CD14-positive monocyte (primary cell): Measurements from ENCODE around the gene SUPT7L. TPM values are rescaled to one million over a fixed set of nuclear protein-coding genes. Genes with fewer than 3 reads are reported as not detected.

Experiments
- DNase-seq, 3 donors: peaks; one replicate each; pipeline ENCODE4 v3.0.0-alpha.2; 2011 to 2022
- H2AFZ ChIP-seq: 2 replicates; pipeline ENCODE4 v1.6.0; 2012; ENCODE audit warnings: mild to moderate bottlenecking, low read depth, low read length, inconsistent platforms; ENCODE audit not compliant: insufficient read depth, poor library complexity, severe bottlenecking
- H3K27ac ChIP-seq, 2 donors: 1 replicate in 1 of 2; 2 replicates in 1 of 2; pipeline ENCODE4 v1.5.1; 2012 to 2013; ENCODE audit warnings: low read length in 2 of 2, control low read depth in 1 of 2, inconsistent platforms in 1 of 2, low read depth in 1 of 2, mild to moderate bottlenecking in 1 of 2
- H3K27me3 ChIP-seq, 2 donors: one replicate each; pipeline versions ENCODE4 v1.6.0 to v1.6.1; 2011 to 2013; ENCODE audit warnings: low read length in 2 of 2; ENCODE audit not compliant: control insufficient read depth in 2 of 2, insufficient read depth in 2 of 2
- H3K36me3 ChIP-seq, 2 donors: replicated peaks in 1 of 2; 1 replicate in 1 of 2; 2 replicates in 1 of 2; pipeline versions ENCODE4 v1.5.1 to v1.6.1; 2012 to 2013; ENCODE audit warnings: low read length in 2 of 2, control low read depth in 1 of 2, inconsistent platforms in 1 of 2, mild to moderate bottlenecking in 1 of 2; ENCODE audit not compliant: insufficient read depth in 2 of 2, control insufficient read depth in 1 of 2
- H3K4me1 ChIP-seq, 2 donors: 1 replicate in 1 of 2; 2 replicates in 1 of 2; pipeline versions ENCODE4 v1.5.1 to v1.6.1; 2012 to 2013; ENCODE audit warnings: low read length in 2 of 2, control low read depth in 1 of 2, inconsistent platforms in 1 of 2, mild to moderate bottlenecking in 1 of 2, moderate library complexity in 1 of 2; ENCODE audit not compliant: insufficient read depth in 2 of 2, control insufficient read depth in 1 of 2
- H3K4me2 ChIP-seq: replicated peaks from 2 replicates; pipeline ENCODE3; 2012; ENCODE audit warnings: low read length, moderate library complexity, mild to moderate bottlenecking; ENCODE audit not compliant: poor library complexity, severe bottlenecking; ENCODE audit errors: extremely low read depth
- H3K4me3 ChIP-seq, 3 experiments: fragments of 200-600 bp in 1 of 3; sonication (generic) in 1 of 3; replicated peaks in 1 of 3; 1 replicate in 2 of 3; 2 replicates in 1 of 3; pipeline ENCODE4 v1.5.1; 2011 to 2013; ENCODE audit warnings: low read length in 3 of 3, mild to moderate bottlenecking in 3 of 3, control low read depth in 2 of 3, low read depth in 2 of 3, inconsistent platforms in 1 of 3, moderate library complexity in 1 of 3
- H3K79me2 ChIP-seq: 2 replicates; pipeline ENCODE4 v1.6.0; 2012; ENCODE audit warnings: mild to moderate bottlenecking, control low read depth, inconsistent platforms, low read length, moderate library complexity; ENCODE audit not compliant: insufficient read depth
- H3K9ac ChIP-seq: 2 replicates; pipeline ENCODE4 v1.6.0; 2017; ENCODE audit warnings: low read length, mild to moderate bottlenecking; ENCODE audit not compliant: insufficient read depth, poor library complexity, severe bottlenecking
- H3K9me3 ChIP-seq, 2 donors: replicated peaks in 1 of 2; 1 replicate in 1 of 2; 2 replicates in 1 of 2; pipeline versions ENCODE4 v1.5.1 to v1.6.1; 2012 to 2013; ENCODE audit warnings: low read length in 2 of 2, control low read depth in 1 of 2; ENCODE audit not compliant: control insufficient read depth in 1 of 2, insufficient read depth in 1 of 2
- H4K20me1 ChIP-seq: 2 replicates; pipeline ENCODE4 v1.6.0; 2012; ENCODE audit warnings: mild to moderate bottlenecking, low read length, control low read depth, moderate library complexity; ENCODE audit not compliant: insufficient read depth
- H3K27ac Mint-ChIP-seq, 7 donors: one replicate each; pipeline ENCODE4 v1.8.0; 2020; ENCODE audit warnings: mild to moderate bottlenecking in 7 of 7, mixed read lengths in 7 of 7, moderate library complexity in 6 of 7, inconsistent platforms in 2 of 7
- H3K27me3 Mint-ChIP-seq, 3 donors: one replicate each; pipeline ENCODE4 v1.8.0; 2021 to 2022; ENCODE audit warnings: low read depth in 3 of 3, mild to moderate bottlenecking in 3 of 3, mixed read lengths in 3 of 3, moderate library complexity in 3 of 3, inconsistent platforms in 1 of 3
- H3K36me3 Mint-ChIP-seq, 2 donors: one replicate each; pipeline ENCODE4 v1.8.0; 2020; ENCODE audit warnings: mixed read lengths in 2 of 2, inconsistent platforms in 1 of 2, mild to moderate bottlenecking in 1 of 2
- H3K4me1 Mint-ChIP-seq: one replicate; pipeline ENCODE4 v1.8.0; 2020; ENCODE audit warnings: mild to moderate bottlenecking, mixed read lengths
- H3K4me3 Mint-ChIP-seq, 2 donors: one replicate each; pipeline ENCODE4 v1.8.0; 2020; ENCODE audit warnings: mild to moderate bottlenecking in 2 of 2, mixed read lengths in 2 of 2, moderate library complexity in 1 of 2
- H3K9me3 Mint-ChIP-seq, 7 donors: one replicate each; pipeline ENCODE4 v1.8.0; 2020 to 2022; ENCODE audit warnings: mixed read lengths in 7 of 7, mild to moderate bottlenecking in 6 of 7, moderate library complexity in 6 of 7, inconsistent platforms in 2 of 7
- CTCF ChIP-seq: fragments of 200-600 bp; IDR thresholded peaks from one replicate; pipeline ENCODE4 v1.8.0; 2022; ENCODE audit warnings: antibody characterized with exemption, mild to moderate bottlenecking
- WGBS: methylation state at CpG from one replicate; pipeline ENCODE4 v1.1.5; 2013; ENCODE audit warnings: missing lambda C conversion rate; ENCODE audit not compliant: insufficient coverage; 5-methylcytosine and 5-hydroxymethylcytosine counted together
- intact Hi-C, 2 donors: fragments of 100-400 bp; cut with micrococcal nuclease; formaldehyde crosslinking; loops; one replicate each; pipeline versions ENCODE4 v1.15.0 to v1.15.1; 2023
- polyA minus RNA-seq: library from RNA; depleted of rRNA, polyadenylated mRNA; stranded (reverse); fragments of >200 nt; gene quantifications from 2 replicates; pipeline ENCODE4 v1.2.3, GENCODE V29; 2012
- polyA plus RNA-seq, 3 donors: library from polyadenylated mRNA; depleted of rRNA in 1 of 3; unstranded in 2 of 3; stranded (reverse) in 1 of 3; fragments of 300-500 nt in 2 of 3; fragments of >200 nt in 1 of 3; fragmentation: Illumina TruSeq in 2 of 3; gene quantifications; 1 replicate in 2 of 3; 2 replicates in 1 of 3; pipeline ENCODE4 v1.2.3, GENCODE V29; 2012 to 2021
- total RNA-seq, 12 experiments: library from RNA in 1 of 12; stranded (reverse) in 1 of 12; fragments of 120-200 nt in 1 of 12; gene quantifications; one replicate each; pipeline ENCODE4 v1.2.4 and lab custom pipeline; 2013 to 2026; ENCODE audit warnings: mixed read lengths in 6 of 12, inconsistent platforms in 1 of 12

SUPT7L gene
- total RNA-seq (2013), result 27.9 TPM
- polyA plus RNA-seq (10 to 100 TPM; 10.7 to 59.0 (median 12.2) TPM), polyA minus RNA-seq (20.8 and 25.5 TPM in 2 replicates), total RNA-seq (lab: John Stamatoyannopoulos, UW) (26.5 to 53.9 (median 45.8) reads per million in 11 experiments)

GRCh38 chr2:27663285-27664153 is at the start of gene SUPT7L, which contains the start of gene SLC4A1AP:
SUPT7L (minus strand) TSS chr2:27663614; CDS start chr2:27662192, 1,422 bp downstream.
SLC4A1AP (plus strand) TSS chr2:27663889; CDS start chr2:27663915, 26 bp downstream.
- H3K9me3 ChIP-seq, result no peaks in the 10 kb centered on the region
- WGBS, result 0% methylated on average over 40 of the region's 56 CpGs
- no peaks in the 10 kb centered on the region for H4K20me1 ChIP-seq
- H3K4me3 Mint-ChIP-seq, result peak within 1 kb of the TSS; percentile 91 to 100
- DNase-seq, result peak; percentile 77 to 82 (median 79)
- peak within 1 kb of the TSS; percentile 72 to 83 (median 82) for H3K4me3 ChIP-seq
- no peak for TF ChIP-seq CTCF
- H3K27ac ChIP-seq, result peak within 1 kb of the TSS; percentile 80 to 95
- H3K4me1 ChIP-seq, result peaks cover 32 to 36% of the 10 kb centered on the region in 2 donors
- H2AFZ ChIP-seq, result peak within 1 kb of the TSS; percentile 99
- H3K4me2 ChIP-seq, result peak within 1 kb of the TSS; percentile 96
- H3K27me3 ChIP-seq, result no peaks in the 10 kb centered on the region
- intact Hi-C loops, result loop anchor here in 1 of 2 donors (2.0 kb wide), 1 partner anchor 175 kb away; the partner anchor contains the start of gene IFT172
- H3K36me3 Mint-ChIP-seq, result peaks cover 34 to 43% of the 10 kb centered on the region in 2 donors
- peak within 1 kb of the TSS; percentile 98 to 100 (median 99) for H3K27ac Mint-ChIP-seq
- H3K27me3 Mint-ChIP-seq, result no peaks in the 10 kb centered on the region
- peaks cover 30 to 44% of the 10 kb centered on the region in 2 donors for H3K36me3 ChIP-seq
- H3K9me3 Mint-ChIP-seq, result no peaks in the 10 kb centered on the region
- H3K79me2 ChIP-seq, result peaks cover 42% of the 10 kb centered on the region
- peak within 1 kb of the TSS; percentile 75 for H3K9ac ChIP-seq
- H3K4me1 Mint-ChIP-seq, result peaks cover 32% of the 10 kb centered on the region

GRCh38 chr2:27713201-27713600 is 49.8 kb upstream of the SUPT7L start:
- H3K4me1 Mint-ChIP-seq, result peaks cover 16% of the 10 kb centered on the region
- H3K36me3 ChIP-seq, result no peaks in the 10 kb centered on the region
- H3K27ac Mint-ChIP-seq, result peak overlapping the region in 1 of 7 donors; percentile 5
- H2AFZ ChIP-seq, result no peak overlapping the region
- H3K27ac ChIP-seq, result no peak overlapping the region
- H3K4me3 ChIP-seq, result no peak overlapping the region
- H3K9me3 Mint-ChIP-seq, result peaks cover 0 to 14% (median 3%) of the 10 kb centered on the region in 7 donors
- peaks cover 0 to 14% of the 10 kb centered on the region in 2 donors for H3K36me3 Mint-ChIP-seq
- no peak for DNase-seq
- H3K27me3 ChIP-seq, result peaks cover 31 to 35% of the 10 kb centered on the region in 2 donors
- 100% methylated on average over 4 of the region's 5 CpGs for WGBS
- peaks cover 40 to 42% (median 40%) of the 10 kb centered on the region in 3 donors for H3K27me3 Mint-ChIP-seq
- no peak overlapping the region for H3K4me3 Mint-ChIP-seq
- no peak overlapping the region for H3K9ac ChIP-seq
- no peak for TF ChIP-seq CTCF
- no peaks in the 10 kb centered on the region for H4K20me1 ChIP-seq
- H3K4me1 ChIP-seq, result peaks cover 6 to 7% of the 10 kb centered on the region in 2 donors
- no peaks in the 10 kb centered on the region for H3K79me2 ChIP-seq
- peaks cover 0 to 5% of the 10 kb centered on the region in 2 donors for H3K9me3 ChIP-seq
- intact Hi-C loops, result no loop called here
- H3K4me2 ChIP-seq, result no peak overlapping the region
